WI38 (cell line): ENCODE results near the gene ACO2.

Source experiments
- H3K4me3 ChIP-seq: 2 replicates; pipeline ENCODE4 v1.5.1; 2011; ENCODE audit warnings: low read depth, mild to moderate bottlenecking, control low read depth, low read length
- CTCF ChIP-seq: IDR thresholded peaks from 2 replicates; pipeline ENCODE4 v1.5.1; 2012; ENCODE audit warnings: low read depth, mild to moderate bottlenecking, control low read depth, low read length

Gene ACO2

DNA sequence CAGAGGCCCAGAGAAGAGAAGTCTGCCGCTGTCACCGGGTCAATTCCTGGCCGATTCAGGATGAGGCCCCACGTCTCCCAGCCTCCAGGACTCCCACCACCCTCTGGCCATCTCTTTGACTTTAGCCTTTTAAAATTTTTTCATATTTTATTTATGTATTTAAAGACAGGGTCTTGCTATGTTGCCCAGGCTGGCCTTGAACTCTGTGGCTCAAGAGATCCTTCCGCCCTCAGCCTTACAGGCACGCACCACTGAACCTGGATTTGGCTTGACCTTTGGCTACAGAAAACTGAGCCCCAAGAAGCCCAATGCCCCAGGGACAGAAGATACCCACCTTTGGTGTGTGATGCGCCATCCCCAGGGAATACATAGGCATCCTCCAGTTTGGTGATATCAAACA, 71.4 kb downstream of the ACO2 start:
- H3K4me3 ChIP-seq = no peak overlapping the region
- TF ChIP-seq CTCF = no peak

DNA sequence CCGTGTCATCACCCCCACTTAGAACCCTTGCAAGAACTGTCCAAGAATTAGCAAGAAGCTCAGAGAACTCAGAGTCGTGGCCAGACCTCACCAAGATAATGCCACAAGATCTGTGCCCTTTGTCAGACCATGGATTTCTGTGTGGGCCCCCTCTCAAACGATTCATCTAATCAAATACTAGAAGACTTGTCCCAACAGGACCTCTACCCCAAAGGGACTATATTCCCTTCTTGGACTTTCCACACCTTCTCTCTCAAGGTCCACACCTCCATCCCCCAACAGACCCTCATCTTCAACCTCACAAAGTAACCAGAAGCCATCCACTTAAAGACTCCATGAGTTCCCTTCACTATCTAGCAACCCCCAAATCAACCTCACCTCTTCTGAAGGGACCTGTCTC, 72.6 kb downstream of the ACO2 start:
- no peak for TF ChIP-seq CTCF
- H3K4me3 ChIP-seq = no peak overlapping the region

- H3K4me3 ChIP-seq = no peak overlapping the region
These were observed 73.3 kb downstream of the ACO2 start for GRCh38 chr22:41542224-41542623.

GRCh38 chr22:41543854-41544670, 75.1 kb downstream of the ACO2 start, which contains the start of gene POLR3H:
POLR3H (minus strand) TSS chr22:41544470; CDS start chr22:41544101, 369 bp downstream.
- H3K4me3 ChIP-seq = peak within 1 kb of the TSS; percentile 87
- peak; percentile 76 for TF ChIP-seq CTCF

More at GRCh38 chr22:41542224-41542623, 73.3 kb downstream of the ACO2 start:
- TF ChIP-seq CTCF = no peak

DNA sequence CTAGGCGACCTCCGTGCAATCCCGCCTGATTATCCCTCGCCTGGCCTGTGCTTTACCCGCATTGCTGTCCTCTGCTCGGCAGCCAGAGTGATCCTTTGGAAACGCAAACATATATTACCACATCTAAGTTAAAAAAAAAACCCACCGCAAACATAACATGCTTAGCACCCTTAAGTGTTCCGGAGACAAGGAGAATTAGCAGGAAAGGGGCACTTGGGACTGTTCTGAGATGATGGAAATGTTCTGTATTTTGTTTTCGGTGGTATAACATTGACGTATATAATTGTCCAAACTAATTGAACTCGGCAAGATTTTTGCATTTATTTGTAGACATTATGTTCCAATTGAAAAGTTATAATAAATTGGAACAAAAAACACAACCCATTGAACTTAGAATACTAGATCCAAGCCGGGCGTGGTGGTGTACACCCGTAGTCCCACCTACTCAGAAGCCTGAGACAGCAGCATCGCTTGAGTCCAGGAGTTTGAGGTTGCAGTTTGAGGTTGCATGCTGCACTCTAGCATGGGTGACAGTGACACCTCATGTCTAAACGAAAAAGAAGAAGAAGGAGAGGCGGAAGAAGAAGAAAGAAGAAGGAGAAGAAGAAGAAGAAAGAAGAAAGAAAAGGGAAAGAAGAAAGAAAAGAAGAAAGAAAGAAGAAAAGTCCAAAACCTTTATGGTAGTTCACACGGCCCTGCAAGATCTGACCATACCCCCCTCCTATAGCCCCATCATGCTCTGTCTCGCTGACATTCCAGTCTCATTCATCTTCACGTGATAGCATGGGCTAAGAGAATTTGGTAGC, 76.0 kb downstream of the ACO2 start:
- H3K4me3 ChIP-seq = peak overlapping the region; percentile 87
- no peak for TF ChIP-seq CTCF

DNA sequence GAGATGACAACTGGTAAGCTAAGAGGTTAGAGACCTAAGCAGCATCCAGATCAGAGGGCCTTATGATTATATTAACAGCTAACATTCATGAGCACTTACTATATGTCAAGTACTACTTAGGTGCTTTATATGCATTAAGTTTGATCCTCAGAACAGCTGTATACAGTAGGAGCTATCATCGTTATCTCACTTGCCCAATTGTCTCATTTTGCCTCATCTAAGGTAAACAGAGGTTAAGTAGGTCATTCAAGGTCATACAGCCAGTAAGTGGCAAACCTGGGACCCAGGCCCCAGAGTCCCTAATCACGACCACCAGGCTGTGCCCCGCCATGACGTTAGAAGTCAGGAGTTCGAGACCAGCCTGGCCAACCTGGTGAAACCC, 79.9 kb downstream of the ACO2 start:
- no peak overlapping the region for H3K4me3 ChIP-seq
- no peak for TF ChIP-seq CTCF
